K562 (cell line): ENCODE results near the gene LOXHD1. TPM values are rescaled to one million over a fixed set of nuclear protein-coding genes. Genes with fewer than 3 reads are reported as not detected.

Experiments
- ATAC-seq: fragments of 200-7000 bp; cut with Tn5 transposase; 3 replicates; pipeline ENCODE4 v1.9.1; 2020; ENCODE audit warnings: moderate library complexity
- BruUV-seq: library from RNA; stranded (reverse); fragments of 400-500 nt; replicated peaks from 2 replicates; lab custom pipeline; 2021; lab: Mats Ljungman, UMichigan
- CTCF ChIA-PET: fragments of 300-600 bp; formaldehyde crosslinking; extraction: SDS; loops from one replicate; lab custom pipeline; 2021; ENCODE audit warnings: low intra/inter-chr PET ratio; lab: Yijun Ruan, JAX
- POLR2A ChIA-PET: fragments of 300-600, 350-650 bp; sonication (Branson Sonifier 250); formaldehyde crosslinking; extraction: SDS; loops from one replicate; lab custom pipeline; 2021; ENCODE audit warnings: antibody characterized with exemption, inconsistent platforms; lab: Yijun Ruan, JAX
- DNase-seq, 4 experiments: peaks; one replicate each; pipeline versions ENCODE4 v3.0.0 to v3.0.0-alpha.2; 2011 to 2018; ENCODE audit warnings: low spot score in 3 of 4, mixed read lengths in 3 of 4; ENCODE audit errors: extremely low read depth in 1 of 4
- FAIRE-seq: peaks from 2 replicates; lab custom pipeline; 2011; peaks lifted over from hg19 to GRCh38; lab: Jason Lieb, UNC
- H2AFZ ChIP-seq: 2 replicates; pipeline ENCODE4 v1.6.0; 2011; ENCODE audit warnings: low read depth, low read length, control low read depth, inconsistent platforms
- H3K27ac ChIP-seq: fragments of 200-600 bp; 3 replicates; pipeline ENCODE4 v1.8.0; 2011; ENCODE audit warnings: low read depth, mild to moderate bottlenecking, control low read depth, inconsistent platforms, low read length, moderate library complexity, mixed read lengths; ENCODE audit errors: extremely low read depth
- H3K27me3 ChIP-seq, 2 experiments: fragments of 300-600 bp in 1 of 2; 2 replicates in 1 of 2; 3 replicates in 1 of 2; pipeline versions ENCODE4 v1.6.0 to v1.8.0; 2011; ENCODE audit warnings: inconsistent platforms in 2 of 2, low read length in 2 of 2, mild to moderate bottlenecking in 1 of 2, mixed read lengths in 1 of 2, moderate library complexity in 1 of 2; ENCODE audit not compliant: control insufficient read depth in 2 of 2, insufficient read depth in 2 of 2
- H3K36me3 ChIP-seq: fragments of 300-600 bp; 3 replicates; pipeline ENCODE4 v1.8.0; 2011; ENCODE audit warnings: mild to moderate bottlenecking, low read length, inconsistent platforms; ENCODE audit not compliant: control insufficient read depth, insufficient read depth
- H3K4me1 ChIP-seq, 2 experiments: fragments of 200-600 bp in 1 of 2; replicated peaks in 1 of 2; 2 replicates in 1 of 2; 3 replicates in 1 of 2; pipeline versions ENCODE4 v1.5.1 to v1.8.0; 2011; ENCODE audit warnings: inconsistent platforms in 2 of 2, low read length in 2 of 2, mild to moderate bottlenecking in 1 of 2, mixed read lengths in 1 of 2, moderate library complexity in 1 of 2; ENCODE audit not compliant: control insufficient read depth in 2 of 2, insufficient read depth in 2 of 2
- H3K4me2 ChIP-seq: 2 replicates; pipeline ENCODE4 v1.6.1; 2011; ENCODE audit warnings: low read length, control low read depth, inconsistent platforms, mixed read lengths; ENCODE audit not compliant: insufficient read depth
- H3K4me3 ChIP-seq: fragments of 200-600 bp; sonication (generic), shearing (Covaris generic); 2 replicates; pipeline ENCODE4 v1.5.1; 2016; ENCODE audit warnings: control low read depth, inconsistent platforms
- H3K79me2 ChIP-seq: fragments of 200-600 bp; 3 replicates; pipeline ENCODE4 v1.8.0; 2011; ENCODE audit warnings: low read length, inconsistent platforms; ENCODE audit not compliant: control insufficient read depth, insufficient read depth
- H3K9ac ChIP-seq, 2 experiments: 2 replicates each; pipeline versions ENCODE4 v1.6.0 to v1.6.1; 2011; ENCODE audit warnings: low read depth in 2 of 2, low read length in 2 of 2, control low read depth in 1 of 2, inconsistent platforms in 1 of 2, mild to moderate bottlenecking in 1 of 2, mixed read lengths in 1 of 2; ENCODE audit not compliant: insufficient read depth in 1 of 2
- H3K9me1 ChIP-seq: one replicate; pipeline ENCODE4 v1.6.0; 2011; ENCODE audit warnings: inconsistent platforms, mild to moderate bottlenecking, low read length, moderate library complexity; ENCODE audit not compliant: control insufficient read depth, insufficient read depth
- H3K9me3 ChIP-seq: replicated peaks from 2 replicates; pipeline ENCODE4 v1.5.1; 2011; ENCODE audit warnings: low read depth, low read length, inconsistent platforms; ENCODE audit not compliant: control insufficient read depth, insufficient read depth
- H4K20me1 ChIP-seq: replicated peaks from 2 replicates; pipeline ENCODE4 v1.6.1; 2011; ENCODE audit warnings: low read length, inconsistent platforms, mixed read lengths; ENCODE audit not compliant: control insufficient read depth, insufficient read depth
- FIP1L1 ChIP-seq: fragments of 200-400 bp; formaldehyde crosslinking; IDR thresholded peaks from 2 replicates; pipeline ENCODE4 v1.6.1; 2018; ENCODE audit warnings: mild to moderate bottlenecking, low read depth, low read length; ENCODE audit not compliant: poor library complexity, severe bottlenecking
- GABPA ChIP-seq: fragments of 200-800 bp; sonication (Bioruptor generic); conservative IDR thresholded peaks from 2 replicates; pipeline ENCODE4 v1.6.1; 2016; ENCODE audit warnings: low read depth, missing genetic modification characterization, missing compliant biosample characterization
- GTF2E2 ChIP-seq: fragments of 200-800 bp; sonication (Bioruptor generic); IDR thresholded peaks from 2 replicates; pipeline ENCODE4 v1.6.1; 2016; ENCODE audit warnings: missing genetic modification characterization, missing compliant biosample characterization
- NUFIP1 ChIP-seq: fragments of 450-650 bp; IDR thresholded peaks from 2 replicates; pipeline ENCODE4 v1.6.1; 2018; ENCODE audit not compliant: partially characterized antibody
- TCF7L2 ChIP-seq: fragments of 150-350 bp; IDR thresholded peaks from 2 replicates; pipeline ENCODE4 v1.6.1; 2016; ENCODE audit warnings: low read depth, mild to moderate bottlenecking, low read length, moderate library complexity
- YBX1 ChIP-seq: fragments of 450-650 bp; IDR thresholded peaks from 2 replicates; pipeline ENCODE4 v1.7.1; 2016; ENCODE audit warnings: mild to moderate bottlenecking
- ZFPM2 ChIP-seq: fragments of 250-450 bp; sonication (Bioruptor Pico); IDR thresholded peaks from 2 replicates; pipeline ENCODE4 v1.5.1; 2022; ENCODE audit warnings: mild to moderate bottlenecking
- ZNF224 ChIP-seq: sonication (generic); formaldehyde crosslinking; IDR thresholded peaks from 2 replicates; pipeline ENCODE4 v1.8.0; 2022; ENCODE audit warnings: mild to moderate bottlenecking, missing genetic modification reagents
- ZNF592 ChIP-seq: fragments of 450-650 bp; IDR thresholded peaks from 2 replicates; pipeline ENCODE4 v1.6.1; 2017; ENCODE audit warnings: antibody characterized with exemption, mild to moderate bottlenecking
- WGBS: fragments of 100-300 bp; shearing (Covaris generic); methylation state at CpG from one replicate; pipeline ENCODE4 v1.1.6; 2016; ENCODE audit warnings: low coverage, mixed read lengths; ENCODE audit not compliant: insufficient coverage; ENCODE audit errors: missing lambda C conversion rate; 5-methylcytosine and 5-hydroxymethylcytosine counted together
- in situ Hi-C: fragments of 300-500 bp; cut with MboI; formaldehyde crosslinking; loops from 4 replicates; pipeline ENCODE4 v1.15.0; 2018; ENCODE audit warnings: inconsistent platforms, mixed read lengths
- intact Hi-C: fragments of 100-400 bp; cut with micrococcal nuclease; formaldehyde crosslinking; loops from 2 replicates; pipeline ENCODE4 v1.14.2; 2022
- polyA plus RNA-seq, 8 experiments: library from polyadenylated mRNA; depleted of rRNA in 4 of 8; stranded (reverse) in 5 of 8; unstranded in 3 of 8; fragments of >200 nt; fragmentation: Nextera tagmentation in 2 of 8; fragmentation: Illumina TruSeq in 1 of 8; extraction: Ambion mirVana in 2 of 8; extraction: Trizol in 1 of 8; gene quantifications; 2 replicates each; pipeline versions ENCODE4 v1.2.1 to v1.2.3, GENCODE V29; 2011 to 2014; ENCODE audit warnings: inconsistent platforms in 1 of 8, missing spikeins in 1 of 8
- total RNA-seq, 7 experiments: library from RNA; depleted of rRNA in 6 of 7; stranded (reverse); fragments of >200 nt in 6 of 7; fragmentation: Illumina TruSeq in 2 of 7; extraction: Trizol in 2 of 7; gene quantifications; 2 replicates each; pipeline versions ENCODE4 v1.2.1 to v1.2.3, GENCODE V29; 2011 to 2021; ENCODE audit warnings: low replicate concordance in 1 of 7
- TF ChIP-seq, protein P1 (sequence below), 2 experiments: fragments of 450-650 bp; IDR thresholded peaks; 2 replicates each; pipeline ENCODE4 v1.6.1; 2018; ENCODE audit warnings: mild to moderate bottlenecking in 2 of 2, low read depth in 1 of 2; ENCODE audit not compliant: partially characterized antibody in 2 of 2

Gene LOXHD1
- total and polyA plus RNA-seq, 9 of the 15 experiments (the other 6 are each of a cell fraction or from before 2014, with no cell fraction given): not detected

- ChIA-PET CTCF (no interaction called here), POLR2A (interaction anchor here (0.6 kb wide), 1 partner anchor 394 kb away, joined by 3 read pairs; no protein-coding TSS in a partner anchor)
- DNase-seq (no peak), FAIRE-seq (no peak), ATAC-seq (no peak)
- Histone ChIP-seq H3K27ac (no peak overlapping the region), H3K9me3 (no peaks in the 10 kb centered on the region), H3K4me3 (no peak overlapping the region), H3K79me2 (no peaks in the 10 kb centered on the region), H2AFZ (no peak overlapping the region), H3K9ac (no peak overlapping the region), H3K4me1 (peaks cover 0 to 5% of the 10 kb centered on the region in 2 experiments; a peak in 2 of 5 replicates), H3K27me3 (peaks cover 2 to 19% of the 10 kb centered on the region in 2 experiments; a peak in 3 of 5 replicates), H3K4me2 (no peak overlapping the region), H3K36me3 (no peaks in the 10 kb centered on the region), H3K9me1 (no peaks in the 10 kb centered on the region), H4K20me1 (no peaks in the 10 kb centered on the region)
- TF ChIP-seq FIP1L1: no peak
- TF ChIP-seq ZNF592: no peak
- TF ChIP-seq YBX1: no peak
- no peak for TF ChIP-seq TCF7L2
- TF ChIP-seq, protein P1, sequence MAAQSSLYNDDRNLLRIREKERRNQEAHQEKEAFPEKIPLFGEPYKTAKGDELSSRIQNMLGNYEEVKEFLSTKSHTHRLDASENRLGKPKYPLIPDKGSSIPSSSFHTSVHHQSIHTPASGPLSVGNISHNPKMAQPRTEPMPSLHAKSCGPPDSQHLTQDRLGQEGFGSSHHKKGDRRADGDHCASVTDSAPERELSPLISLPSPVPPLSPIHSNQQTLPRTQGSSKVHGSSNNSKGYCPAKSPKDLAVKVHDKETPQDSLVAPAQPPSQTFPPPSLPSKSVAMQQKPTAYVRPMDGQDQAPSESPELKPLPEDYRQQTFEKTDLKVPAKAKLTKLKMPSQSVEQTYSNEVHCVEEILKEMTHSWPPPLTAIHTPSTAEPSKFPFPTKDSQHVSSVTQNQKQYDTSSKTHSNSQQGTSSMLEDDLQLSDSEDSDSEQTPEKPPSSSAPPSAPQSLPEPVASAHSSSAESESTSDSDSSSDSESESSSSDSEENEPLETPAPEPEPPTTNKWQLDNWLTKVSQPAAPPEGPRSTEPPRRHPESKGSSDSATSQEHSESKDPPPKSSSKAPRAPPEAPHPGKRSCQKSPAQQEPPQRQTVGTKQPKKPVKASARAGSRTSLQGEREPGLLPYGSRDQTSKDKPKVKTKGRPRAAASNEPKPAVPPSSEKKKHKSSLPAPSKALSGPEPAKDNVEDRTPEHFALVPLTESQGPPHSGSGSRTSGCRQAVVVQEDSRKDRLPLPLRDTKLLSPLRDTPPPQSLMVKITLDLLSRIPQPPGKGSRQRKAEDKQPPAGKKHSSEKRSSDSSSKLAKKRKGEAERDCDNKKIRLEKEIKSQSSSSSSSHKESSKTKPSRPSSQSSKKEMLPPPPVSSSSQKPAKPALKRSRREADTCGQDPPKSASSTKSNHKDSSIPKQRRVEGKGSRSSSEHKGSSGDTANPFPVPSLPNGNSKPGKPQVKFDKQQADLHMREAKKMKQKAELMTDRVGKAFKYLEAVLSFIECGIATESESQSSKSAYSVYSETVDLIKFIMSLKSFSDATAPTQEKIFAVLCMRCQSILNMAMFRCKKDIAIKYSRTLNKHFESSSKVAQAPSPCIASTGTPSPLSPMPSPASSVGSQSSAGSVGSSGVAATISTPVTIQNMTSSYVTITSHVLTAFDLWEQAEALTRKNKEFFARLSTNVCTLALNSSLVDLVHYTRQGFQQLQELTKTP (IDR thresholded peaks at IDR 0.05; ENCODE audit: low read depth in 1 of 2, partially characterized antibody in 2 of 2): no peak
- no peak for TF ChIP-seq ZFPM2 (CRISPR knock-in tag)
- TF ChIP-seq ZNF224 (CRISPR knock-in tag): no peak
- no peak for TF ChIP-seq GABPA
- no peak for TF ChIP-seq GTF2E2 (tag)
- no peak for TF ChIP-seq NUFIP1
- in situ Hi-C loops: no loop called here
- BruUV-seq: no TSS peak
- intact Hi-C loops: no loop called here
- WGBS: 0% methylated on average over 1 of the region's 1 CpG
Observed at GRCh38 chr18:46675112-46675511, 18.1 kb upstream of the LOXHD1 start.
